D341Med (cell line): ENCODE data around the gene NPEPL1.
"Not testable (repeated sequence)": the region's sequence is repeated elsewhere in the genome, so short reads cannot be mapped to it uniquely, and the experiment has no call there.

ENCODE experiments used
- DNase-seq: peaks from one replicate; pipeline ENCODE4 v3.0.0; 2012; ENCODE audit warnings: low spot score

Gene NPEPL1, protein sequence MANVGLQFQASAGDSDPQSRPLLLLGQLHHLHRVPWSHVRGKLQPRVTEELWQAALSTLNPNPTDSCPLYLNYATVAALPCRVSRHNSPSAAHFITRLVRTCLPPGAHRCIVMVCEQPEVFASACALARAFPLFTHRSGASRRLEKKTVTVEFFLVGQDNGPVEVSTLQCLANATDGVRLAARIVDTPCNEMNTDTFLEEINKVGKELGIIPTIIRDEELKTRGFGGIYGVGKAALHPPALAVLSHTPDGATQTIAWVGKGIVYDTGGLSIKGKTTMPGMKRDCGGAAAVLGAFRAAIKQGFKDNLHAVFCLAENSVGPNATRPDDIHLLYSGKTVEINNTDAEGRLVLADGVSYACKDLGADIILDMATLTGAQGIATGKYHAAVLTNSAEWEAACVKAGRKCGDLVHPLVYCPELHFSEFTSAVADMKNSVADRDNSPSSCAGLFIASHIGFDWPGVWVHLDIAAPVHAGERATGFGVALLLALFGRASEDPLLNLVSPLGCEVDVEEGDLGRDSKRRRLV

DNA sequence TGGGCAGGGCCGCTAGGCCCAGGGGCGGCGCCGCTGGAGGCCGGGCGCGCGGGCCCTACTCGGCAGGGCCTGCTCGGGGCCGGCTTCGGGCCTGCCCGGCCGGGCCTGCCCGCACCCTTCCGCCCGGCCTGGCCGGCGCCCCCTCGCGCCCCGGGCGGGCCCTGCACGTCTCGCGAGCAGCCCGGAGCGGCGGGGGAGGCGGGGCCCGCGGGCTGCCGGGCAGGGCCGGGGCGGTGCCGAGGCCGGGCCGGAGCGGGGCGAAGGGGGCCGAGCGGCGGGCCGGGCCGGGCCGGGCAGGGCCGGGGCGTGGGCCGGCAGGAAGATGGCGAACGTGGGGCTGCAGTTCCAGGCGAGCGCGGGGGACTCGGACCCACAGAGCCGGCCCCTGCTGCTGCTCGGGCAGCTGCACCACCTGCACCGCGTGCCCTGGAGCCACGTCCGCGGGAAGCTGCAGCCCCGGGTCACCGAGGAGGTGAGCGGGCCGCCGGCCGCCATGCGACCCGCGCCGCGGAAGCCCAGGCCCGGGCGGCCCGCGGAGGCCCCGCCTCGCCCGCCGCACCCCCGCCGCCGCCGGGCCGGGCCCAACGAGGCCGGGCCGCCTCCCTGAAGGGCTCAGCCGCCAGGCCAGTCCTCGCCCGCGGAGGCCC is at the start of gene NPEPL1:
Gene NPEPL1 (plus strand): TSS at position 222 of the 647 bp plus-strand sequence. CDS start 101 bp downstream, at position 323.
- DNase-seq = peak; percentile 88

DNA sequence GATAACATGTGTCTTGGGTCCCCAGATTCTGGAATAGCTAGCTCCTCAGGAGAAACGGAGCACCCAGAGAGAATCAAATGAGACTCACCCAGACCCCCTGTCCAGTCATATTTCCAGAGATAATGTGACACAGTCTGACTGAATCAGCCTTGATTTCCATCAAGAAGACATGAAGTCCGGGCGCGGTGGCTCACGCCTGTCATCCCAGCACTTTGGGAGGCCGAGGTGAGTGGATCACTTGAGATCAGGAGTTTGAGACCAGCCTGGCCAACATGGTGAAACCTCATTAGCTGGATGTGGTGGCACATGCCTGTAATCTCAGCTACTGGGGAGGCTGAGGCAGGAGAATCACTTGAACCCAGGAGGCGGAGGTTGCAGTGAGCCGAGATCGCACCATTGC is 49.7 kb upstream of the NPEPL1 start:
- DNase-seq = not testable (repeated sequence)

DNA sequence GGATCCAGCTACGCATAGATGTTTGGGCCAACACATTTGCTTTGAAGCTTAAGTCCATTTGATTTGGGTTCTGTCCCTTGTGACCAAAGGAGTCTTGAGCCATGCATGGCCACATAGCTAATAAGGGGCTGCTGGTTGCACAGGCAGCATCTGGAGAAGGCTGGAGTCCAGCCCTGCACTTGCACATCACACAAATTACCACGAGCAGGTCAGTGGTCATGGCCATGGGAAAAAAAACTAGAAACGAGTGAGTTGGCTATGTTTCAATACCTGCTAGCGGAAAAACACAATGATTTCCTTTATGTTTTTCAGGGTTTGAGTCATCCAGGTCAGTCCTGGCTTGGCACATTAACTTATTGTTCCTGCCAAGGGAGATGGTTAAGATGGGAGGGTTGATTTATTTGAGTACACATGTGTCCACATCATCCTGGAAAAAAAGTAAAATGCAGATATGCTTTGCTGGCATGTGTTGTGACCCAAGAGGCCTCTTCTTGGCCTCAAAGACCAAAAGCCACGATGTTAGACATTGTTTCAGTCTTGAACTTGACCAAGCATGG is 47.1 kb upstream of the NPEPL1 start:
- DNase-seq = no peak

DNA sequence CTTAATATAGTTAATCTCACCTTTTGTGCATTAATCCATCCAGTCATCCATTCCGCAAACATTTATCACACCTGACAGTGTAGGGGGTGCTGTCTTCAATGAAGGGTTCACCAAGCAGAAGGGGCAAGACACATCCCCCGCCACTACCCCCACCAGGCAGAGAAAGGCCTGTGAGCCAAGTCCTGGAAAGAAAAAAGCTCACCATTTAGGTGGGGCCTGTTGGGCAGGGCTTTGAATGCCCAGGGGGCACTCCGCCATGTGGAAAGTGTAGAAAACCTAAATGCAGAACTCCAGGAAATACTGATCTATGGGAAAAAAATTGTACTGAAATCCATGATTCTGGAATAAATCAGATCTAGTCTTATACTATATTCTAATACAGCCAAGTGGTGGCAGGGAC is 46.3 kb upstream of the NPEPL1 start:
- no peak for DNase-seq

DNA sequence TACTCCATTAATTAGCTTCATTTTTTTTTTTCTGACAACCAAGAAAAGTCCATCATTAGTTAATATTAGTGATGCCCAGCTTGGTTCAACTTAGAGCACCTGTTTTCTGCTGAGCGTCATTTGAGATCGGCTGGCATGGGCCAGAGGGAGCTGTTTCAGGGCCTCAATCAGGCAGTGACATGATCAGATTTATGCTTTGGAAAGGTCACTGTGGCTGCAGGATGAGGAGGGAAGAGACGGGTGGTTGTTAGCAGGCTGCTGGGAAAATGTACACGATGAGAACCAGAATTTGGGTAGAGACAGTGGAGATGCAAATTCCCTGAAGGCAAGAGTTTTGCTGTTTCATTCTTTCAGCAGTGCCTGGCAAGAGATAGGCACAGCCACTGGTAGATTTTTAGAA is 45.9 kb upstream of the NPEPL1 start:
- DNase-seq = no peak

DNA sequence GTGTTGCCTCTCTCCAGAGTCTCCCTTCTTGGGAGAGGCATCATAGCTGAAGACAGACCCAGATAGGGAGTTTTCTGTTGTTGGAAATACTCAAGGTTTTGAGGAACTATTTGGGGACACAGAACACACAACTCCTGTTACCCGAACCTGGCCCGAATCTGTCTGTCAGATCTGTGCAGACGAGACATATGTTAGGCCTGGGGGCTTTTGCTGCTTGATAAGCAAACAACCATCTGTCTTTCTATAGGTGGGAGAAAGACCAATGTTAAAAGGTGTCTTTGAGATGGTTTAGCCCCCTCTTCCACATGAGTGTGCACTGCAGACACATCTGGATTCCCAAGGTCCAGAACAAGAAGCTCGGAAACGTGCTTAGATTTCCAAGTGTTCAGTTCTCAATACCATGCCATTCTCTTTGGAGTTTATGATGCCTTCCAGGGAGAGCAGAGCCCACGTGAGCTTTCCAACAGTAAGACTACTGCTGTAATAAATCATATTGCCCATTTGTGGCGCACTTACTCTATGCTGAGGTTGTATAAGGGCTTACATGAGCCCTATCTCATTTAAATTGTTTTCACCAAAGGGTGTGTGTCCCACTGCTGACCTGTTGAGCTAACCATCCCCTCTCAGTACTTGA is 45.3 kb upstream of the NPEPL1 start:
- no peak for DNase-seq

DNA sequence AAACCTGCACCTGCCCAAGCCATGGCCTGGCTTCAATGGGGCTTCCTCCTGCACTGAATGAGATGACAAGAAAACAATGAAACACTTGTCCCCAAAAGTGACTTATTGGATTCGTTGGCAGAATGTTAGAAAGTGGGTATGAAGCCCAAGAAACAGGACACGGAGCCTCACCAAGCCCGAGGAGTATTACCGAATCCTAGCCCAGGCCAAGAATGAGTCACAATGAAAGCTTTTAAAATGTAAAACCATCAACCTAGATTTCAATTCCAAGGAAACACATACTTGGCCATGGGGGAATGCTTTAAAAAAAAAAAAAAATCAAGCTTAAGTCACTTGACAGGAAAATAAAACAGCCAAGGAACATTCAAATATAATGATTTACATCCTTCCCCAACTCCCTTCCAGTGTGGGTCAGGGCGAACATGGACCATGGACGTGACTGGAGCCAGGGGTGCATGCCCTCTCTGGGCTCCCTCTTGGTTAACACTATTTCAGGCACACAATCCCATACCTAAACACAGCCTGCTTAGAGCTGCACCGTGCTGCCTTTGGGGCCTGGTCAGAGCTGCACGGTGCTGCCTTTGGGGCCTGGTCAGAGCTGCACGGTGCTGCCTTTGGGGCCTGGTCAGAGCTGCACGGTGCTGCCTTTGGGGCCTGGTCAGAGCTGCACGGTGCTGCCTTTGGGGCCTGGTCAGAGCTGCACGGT is 44.7 kb upstream of the NPEPL1 start:
- no peak for DNase-seq

DNA sequence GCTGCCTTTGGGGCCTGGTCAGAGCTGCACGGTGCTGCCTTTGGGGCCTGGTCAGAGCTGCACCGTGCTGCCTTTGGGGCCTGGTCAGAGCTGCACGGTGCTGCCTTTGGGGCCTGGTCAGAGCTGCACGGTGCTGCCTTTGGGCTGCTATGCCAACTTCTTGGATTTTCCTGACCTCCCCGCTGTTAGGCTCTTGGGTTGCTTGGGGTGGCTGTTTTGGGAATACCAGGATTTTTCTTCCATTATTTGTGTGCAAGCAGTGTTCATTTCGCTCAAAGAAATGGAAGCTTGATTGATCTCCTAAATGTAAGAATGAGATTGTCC is 44.1 kb upstream of the NPEPL1 start:
- DNase-seq = not testable (repeated sequence)

DNA sequence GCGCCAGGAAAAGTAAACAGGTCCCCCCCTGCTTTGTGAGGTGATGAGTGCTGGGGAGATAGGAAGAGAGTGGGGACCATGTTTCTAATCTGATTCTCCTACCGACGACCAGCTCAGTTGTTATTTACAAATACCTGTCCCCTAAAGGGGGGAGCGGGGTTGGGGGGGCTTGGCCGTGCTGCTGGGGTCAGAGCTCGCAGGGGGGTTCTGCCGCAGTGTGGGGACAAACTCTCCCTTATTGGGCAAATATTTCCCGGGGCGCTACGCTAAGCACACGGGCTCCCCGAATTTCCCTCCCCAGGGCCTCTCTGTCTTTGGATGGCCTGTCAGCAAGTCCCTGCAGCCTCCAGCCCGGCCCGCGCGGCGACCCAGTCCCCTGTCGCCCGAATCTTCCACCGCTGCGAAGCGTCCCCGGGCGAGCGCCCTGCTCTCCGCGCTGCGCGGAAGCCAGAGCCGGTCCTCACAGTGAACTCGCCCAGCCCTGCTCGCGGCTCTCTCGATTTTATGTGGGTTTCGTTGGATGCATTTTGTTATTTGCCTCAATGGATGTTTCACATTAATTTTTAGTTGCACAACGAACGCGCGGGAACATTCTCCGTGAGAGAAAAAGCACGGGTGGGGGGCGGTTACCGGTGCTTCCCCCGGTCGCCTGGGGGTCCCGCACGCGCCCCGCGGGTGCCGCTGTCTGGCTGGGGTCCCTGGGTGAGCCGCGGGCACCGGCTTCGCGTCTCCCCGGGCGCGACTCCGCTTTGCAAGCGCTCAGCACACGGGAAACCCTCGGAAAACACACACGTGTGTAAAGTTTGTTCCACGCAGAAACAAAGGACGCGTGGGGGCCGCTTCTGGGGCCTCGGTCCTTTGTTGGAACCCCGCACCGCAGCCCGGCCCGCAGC is 43.1 kb upstream of the NPEPL1 start:
- DNase-seq = no peak

DNA sequence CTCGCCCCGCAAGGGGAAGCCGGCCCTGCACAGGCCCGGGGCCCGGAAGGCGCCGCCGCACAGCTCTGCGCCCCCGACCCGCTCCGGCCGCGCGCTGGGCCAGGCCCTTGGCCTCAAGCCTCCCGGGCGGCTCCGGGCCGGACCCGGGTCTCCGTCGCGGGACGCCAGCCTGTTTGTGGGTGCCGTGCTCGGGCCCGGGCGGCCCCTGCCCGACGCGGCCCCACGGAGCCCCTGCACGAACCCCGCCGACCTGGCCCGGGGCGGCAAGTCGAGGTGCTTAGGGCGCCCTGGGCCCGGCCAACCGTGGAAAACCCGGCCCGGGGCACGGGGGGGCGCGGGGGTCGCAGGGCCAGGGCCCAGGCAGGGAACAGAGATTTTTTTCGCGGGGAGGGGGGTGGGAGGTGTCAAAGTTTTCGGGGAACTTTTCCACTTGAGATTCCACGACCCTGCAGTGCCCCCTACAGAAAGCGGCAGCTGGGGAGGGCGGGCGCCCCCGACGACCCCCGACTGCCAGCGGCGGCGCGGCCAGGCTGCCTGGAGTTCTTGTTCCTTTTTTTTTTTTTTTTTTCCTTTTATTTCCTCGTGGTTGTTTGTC is 42.3 kb upstream of the NPEPL1 start:
- DNase-seq = peak; percentile 66

DNA sequence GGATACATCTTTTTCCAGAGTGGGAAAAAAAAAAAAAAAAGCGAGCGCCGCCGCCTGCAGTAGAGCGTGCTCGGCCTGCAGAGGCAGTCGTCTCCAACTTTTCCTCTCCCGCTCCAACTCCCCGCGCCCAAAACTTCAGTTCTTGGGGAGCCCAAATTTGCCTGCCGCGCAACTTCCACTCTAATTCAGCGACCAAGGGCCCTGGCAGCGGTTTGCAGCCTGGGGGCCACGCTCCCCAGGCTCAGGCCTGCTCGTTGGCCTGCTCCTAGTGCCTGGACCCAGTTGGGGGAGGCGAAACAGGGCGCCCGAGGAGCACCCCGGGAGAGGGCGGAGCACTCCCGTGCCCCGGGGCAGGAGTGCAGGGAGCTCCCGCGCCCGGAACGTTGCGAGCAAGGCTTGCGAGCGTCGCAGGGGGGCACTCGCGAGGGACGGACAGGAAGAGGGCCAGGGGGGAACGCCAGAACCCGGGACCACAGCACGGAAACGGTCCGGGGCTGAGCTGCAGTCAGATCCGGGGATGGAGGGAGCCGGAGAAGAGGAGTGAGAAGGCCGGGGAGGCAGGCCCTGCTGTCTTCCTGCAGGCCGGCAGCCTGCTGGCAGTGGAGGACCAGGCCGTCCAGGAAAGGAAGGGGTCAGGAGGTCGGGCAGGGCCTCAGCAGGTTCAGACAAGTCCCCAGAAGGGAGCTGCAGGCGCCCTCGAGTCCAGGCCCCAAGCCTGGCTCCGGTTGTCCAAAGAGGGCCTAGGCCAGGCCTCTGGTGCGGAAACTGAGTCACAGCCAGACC is 41.6 kb upstream of the NPEPL1 start, which contains the start of gene STX16:
Gene STX16 (plus strand): TSS at position 508 of the 783 bp plus-strand sequence. CDS start 724 bp downstream, outside the sequence.
- peak; percentile 95 for DNase-seq

DNA sequence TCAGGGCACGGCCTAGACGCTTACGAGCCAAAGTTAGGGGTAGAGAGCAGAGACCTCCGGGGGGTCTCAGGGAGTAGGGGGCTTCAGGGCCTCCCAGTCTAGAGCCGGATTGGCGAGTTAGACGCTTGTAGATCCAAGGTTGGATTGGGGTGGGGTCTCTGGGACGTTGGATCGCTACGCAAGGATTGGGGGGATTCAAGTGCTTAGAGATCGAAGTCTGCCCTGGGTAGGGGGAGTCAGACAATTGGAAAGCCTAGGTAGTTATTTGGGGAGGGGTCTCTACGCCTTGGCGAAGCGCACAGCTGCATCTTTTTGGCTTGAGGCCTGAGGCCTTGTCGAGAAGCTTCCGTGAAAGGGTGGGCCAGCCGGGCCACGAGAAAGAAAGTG is 41.0 kb upstream of the NPEPL1 start:
- peak; percentile 61 for DNase-seq

DNA sequence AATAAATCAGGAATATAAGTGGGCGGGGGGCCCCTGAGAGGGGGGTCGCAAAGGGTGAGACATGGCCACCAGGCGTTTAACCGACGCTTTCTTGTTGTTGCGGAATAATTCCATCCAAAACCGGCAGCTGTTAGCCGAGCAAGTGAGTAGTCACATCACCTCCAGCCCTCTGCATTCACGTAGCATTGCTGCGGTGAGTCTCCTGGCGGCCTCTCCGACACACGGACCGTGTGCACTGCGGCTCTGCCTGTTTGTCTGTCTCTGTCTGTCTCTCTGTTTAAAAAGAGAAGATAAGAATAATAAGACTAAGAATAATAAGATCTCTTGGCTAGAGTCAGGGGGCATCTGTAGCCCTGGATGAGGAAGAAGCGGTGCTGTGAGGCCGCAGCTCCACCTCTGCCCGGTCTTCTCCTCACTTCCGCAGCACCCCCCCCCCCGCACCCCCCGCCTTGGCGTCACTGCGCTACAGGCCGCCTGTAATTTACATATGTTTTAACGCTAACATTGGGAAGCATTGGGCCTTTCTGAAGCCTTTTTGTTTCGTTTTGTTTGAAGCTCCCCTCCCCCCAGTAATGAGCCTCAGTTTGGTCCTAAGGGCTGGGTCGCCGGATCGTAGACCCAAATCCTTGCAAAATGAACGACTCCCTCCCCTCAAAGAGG is 40.5 kb upstream of the NPEPL1 start:
- DNase-seq = peak; percentile 67

DNA sequence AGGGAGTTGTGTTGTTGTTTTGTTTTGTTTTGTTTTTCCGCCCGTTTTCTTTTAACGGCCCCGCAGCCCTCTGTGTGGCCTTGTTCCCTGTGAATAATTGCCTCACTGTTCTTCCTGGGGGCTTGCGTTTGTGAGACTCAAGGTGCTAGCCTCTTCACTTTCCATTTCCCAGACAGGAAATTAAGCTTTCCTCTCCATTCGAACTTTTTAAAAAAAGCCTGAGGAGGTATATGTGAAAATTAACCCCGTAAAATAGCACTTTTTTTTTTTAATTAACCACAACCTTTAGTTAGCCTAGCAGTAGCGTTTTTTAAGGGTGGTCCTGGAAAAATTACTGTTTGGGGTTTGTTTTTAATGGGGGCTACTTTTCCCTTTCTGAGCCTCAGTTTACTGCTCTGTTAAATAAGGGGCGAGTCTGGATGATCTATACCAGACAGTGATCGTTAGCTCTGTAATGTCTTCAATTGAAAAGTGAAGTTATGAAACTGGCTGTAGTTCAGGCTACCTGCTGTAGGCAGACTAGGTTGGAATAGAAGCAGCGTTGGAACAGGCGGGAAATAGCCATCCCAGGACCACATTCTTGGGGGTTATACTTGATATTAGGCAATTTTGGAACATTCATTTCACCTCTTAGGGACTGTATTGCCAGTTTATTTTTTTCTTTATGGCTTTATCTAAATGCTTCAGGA is 39.9 kb upstream of the NPEPL1 start:
- DNase-seq = no peak

DNA sequence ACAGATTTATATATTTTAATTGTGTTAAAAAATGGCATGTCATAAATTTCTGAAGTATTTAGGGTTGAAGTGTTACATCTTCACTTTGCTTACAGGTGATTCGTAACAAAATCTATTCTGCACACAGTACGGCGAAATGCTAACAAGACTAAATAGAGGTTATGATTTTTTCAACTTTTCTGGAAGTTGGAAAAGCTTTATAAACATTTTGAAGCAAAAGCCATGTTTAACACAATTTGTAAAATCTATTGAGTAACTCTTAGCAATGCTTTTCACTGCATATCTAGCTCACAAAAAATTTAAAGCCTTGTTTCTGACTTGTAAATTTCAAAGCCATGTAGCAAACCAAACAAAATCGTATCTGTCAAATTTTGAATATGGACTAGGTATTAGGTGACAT is 38.3 kb upstream of the NPEPL1 start:
- no peak for DNase-seq

DNA sequence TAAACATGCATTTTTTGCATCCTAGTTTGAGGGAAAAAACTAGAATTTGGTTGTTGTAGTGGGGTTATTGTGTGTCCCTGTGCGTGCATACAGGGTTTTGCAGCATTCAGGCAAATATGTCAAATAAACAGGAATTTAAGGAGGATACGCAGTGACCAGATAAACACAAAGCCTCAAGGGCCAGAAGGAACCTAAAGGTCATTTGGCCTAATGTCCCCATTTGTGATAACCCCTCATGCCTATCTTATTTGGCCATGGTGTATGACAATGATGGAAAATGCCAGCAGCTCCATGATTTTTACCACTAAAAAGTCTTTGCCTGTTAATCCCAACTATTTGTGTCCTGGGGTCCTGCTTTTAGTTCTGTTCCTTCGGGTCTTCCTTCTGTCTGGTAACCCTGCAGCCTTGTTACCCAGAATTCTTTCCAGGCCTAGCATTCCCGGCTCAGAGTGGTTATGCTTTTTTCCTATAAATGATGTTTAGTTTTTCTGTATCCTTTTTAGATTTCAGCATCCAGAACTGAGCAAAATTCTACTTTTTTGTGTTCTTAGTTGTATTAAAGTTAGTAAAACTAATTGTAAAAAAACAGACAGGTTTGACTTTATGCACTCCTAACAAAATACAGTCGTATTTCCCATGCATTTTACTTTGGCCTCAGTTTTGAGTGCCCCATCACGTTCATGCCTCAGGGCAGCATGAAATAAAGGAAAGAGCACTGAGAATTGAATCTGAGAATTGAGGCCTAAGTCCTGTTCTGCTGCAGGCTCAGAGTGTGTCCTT is 37.1 kb upstream of the NPEPL1 start:
- no peak for DNase-seq

DNA sequence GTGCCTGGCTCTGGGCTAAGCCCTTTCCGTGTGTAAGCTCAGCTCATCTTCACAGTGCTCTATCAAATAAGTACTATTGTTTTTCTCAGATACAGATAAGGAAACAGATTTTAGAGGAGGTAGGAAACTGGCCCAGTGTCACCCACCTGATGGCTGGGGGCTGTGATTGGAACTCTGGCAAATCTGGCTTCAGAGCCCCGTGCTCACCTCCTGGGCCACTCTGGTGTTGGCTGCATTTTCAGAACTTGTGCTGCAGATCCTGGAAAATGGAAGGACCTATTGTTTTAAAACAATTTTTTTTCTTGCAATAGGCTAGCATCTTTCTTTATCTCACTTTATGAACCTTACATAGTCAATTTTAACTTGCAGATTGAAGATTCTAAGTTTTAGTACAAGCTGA is 35.8 kb upstream of the NPEPL1 start:
- DNase-seq = no peak

DNA sequence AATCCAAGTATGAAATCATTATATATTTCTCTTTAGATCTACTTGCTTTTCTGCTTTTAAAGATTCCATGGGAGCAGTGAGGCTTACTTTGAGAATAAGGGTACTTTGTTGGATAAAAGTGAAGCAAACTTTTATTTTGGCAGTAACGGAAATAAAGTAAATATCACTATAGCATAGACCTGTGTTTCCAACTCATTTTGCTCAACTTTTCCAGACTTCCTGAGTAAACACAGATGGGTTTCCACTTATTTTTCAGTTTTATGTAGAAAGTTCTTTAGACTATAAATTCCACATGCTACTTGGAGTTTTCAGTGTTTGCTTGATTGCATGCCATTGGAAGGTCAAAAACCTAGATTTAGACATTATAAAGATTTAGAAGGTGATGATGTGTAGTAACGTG is 35.3 kb upstream of the NPEPL1 start:
- no peak for DNase-seq
